Activated CD4-positive, alpha-beta T cell treated with anti-CD3 and anti-CD28 coated beads for 36 hours (primary cell): ENCODE data around the gene CEMIP. TPM values are rescaled to one million over a fixed set of nuclear protein-coding genes. Genes with fewer than 3 reads are reported as not detected.
A peak's percentile ranks its signal among the peaks of the same experiment; 100 is the strongest.

Experiments used
- ATAC-seq: fragments of 200-7000 bp; cut with Tn5 transposase; one replicate; pipeline ENCODE4 v1.10.0; 2021; ENCODE audit warnings: mild to moderate bottlenecking, moderate library complexity
- CTCF ChIA-PET: fragments of 350-600 bp; sonication (Branson Sonifier 250); formaldehyde crosslinking; loops from one replicate; lab custom pipeline; 2021; ENCODE audit warnings: antibody characterized with exemption; lab: Charles Lee
- POLR2A ChIA-PET: fragments of 350-600 bp; sonication (Branson Sonifier 250); formaldehyde crosslinking; loops from one replicate; lab custom pipeline; 2021; ENCODE audit warnings: antibody characterized with exemption, inconsistent platforms; lab: Charles Lee
- DNase-seq: peaks from one replicate; pipeline ENCODE4 v3.0.0-alpha.2; 2020
- H3K27ac Mint-ChIP-seq: one replicate; pipeline ENCODE4 v1.8.0; 2021; ENCODE audit warnings: mixed read lengths
- H3K27me3 Mint-ChIP-seq: one replicate; pipeline ENCODE4 v1.8.0; 2021; ENCODE audit warnings: mixed read lengths
- H3K36me3 Mint-ChIP-seq: one replicate; pipeline ENCODE4 v1.8.0; 2021; ENCODE audit warnings: low read depth, mixed read lengths
- H3K4me1 Mint-ChIP-seq: one replicate; pipeline ENCODE4 v1.8.0; 2021; ENCODE audit warnings: mixed read lengths
- H3K4me3 Mint-ChIP-seq: one replicate; pipeline ENCODE4 v1.8.0; 2021; ENCODE audit warnings: mild to moderate bottlenecking, moderate library complexity, mixed read lengths
- H3K9me3 Mint-ChIP-seq: one replicate; pipeline ENCODE4 v1.8.0; 2021; ENCODE audit warnings: low read depth, mixed read lengths
- intact Hi-C, 2 experiments: fragments of 100-400 bp; cut with DNase I in 1 of 2; cut with micrococcal nuclease in 1 of 2; formaldehyde crosslinking; loops; one replicate each; pipeline versions ENCODE4 v1.14.2 to v1.15.1; 2022 to 2024; cut with DNase I, micrococcal nuclease
- total RNA-seq, 2 experiments: library from RNA; stranded (reverse); gene quantifications; one replicate each; pipeline ENCODE4 v1.2.3, GENCODE V29; 2021

CEMIP gene
- total RNA-seq, 2 experiments from 2014 or later = 0.04 TPM; not detected in 1

DNA sequence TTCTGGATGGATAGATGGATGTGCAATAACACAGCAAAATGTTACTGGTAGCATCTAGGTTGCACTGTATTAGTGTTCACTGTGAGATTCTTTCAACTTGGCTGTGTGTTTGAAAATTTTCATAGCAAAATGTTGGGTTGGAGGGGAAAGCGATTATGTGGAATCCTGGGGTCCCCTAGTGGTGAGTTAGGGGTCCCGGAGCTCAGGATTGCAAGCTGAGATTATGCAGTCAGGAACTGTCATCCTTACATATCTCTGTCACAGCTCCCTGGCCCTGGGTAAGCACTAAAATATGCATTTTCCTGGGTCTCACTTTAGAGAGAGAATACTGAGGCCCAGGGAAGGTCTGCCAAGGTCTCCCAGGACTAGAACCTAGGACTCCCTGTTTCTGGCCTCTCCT lies 77.2 kb downstream of the CEMIP start:
- no peak for ATAC-seq
- intact Hi-C loops = no loop called here
- H3K36me3 Mint-ChIP-seq = no peaks in the 10 kb centered on the region
- CTCF ChIA-PET = no interaction called here
- H3K4me1 Mint-ChIP-seq = peaks cover 18% of the 10 kb centered on the region
- POLR2A ChIA-PET = no interaction called here
- peaks cover 5% of the 10 kb centered on the region for H3K27me3 Mint-ChIP-seq
- DNase-seq = peak; percentile 25
- H3K27ac Mint-ChIP-seq = no peak overlapping the region
- H3K9me3 Mint-ChIP-seq = no peaks in the 10 kb centered on the region
- no peak overlapping the region for H3K4me3 Mint-ChIP-seq

DNA sequence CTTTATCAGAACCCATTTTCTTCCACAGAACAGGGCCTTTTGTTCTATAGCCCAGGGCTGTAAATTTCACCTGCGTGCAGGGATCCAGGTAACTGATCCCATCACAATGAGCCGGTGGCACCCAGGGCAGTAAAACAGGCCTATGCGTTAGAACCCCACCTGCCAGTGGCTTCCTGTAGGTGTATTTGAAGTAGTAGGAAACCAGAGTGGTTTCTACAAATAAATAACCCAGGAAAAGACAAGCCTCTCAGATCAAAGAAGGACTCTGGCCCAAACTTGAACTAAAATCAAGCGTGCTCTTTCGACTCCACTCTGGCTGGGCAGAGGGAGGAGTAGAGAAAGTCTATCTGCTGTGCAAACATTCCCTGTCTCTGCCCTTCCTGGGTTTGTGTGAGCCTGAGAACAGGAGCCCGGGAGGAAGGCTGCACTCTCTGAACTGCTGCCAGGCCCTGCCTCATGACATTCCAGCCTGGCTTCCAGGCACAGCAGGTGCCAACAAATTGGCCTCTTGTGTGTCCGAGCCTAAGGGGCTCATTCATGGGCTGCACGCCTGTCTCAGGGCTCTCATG lies 77.7 kb downstream of the CEMIP start:
- ChIA-PET POLR2A (no interaction called here), CTCF (no interaction called here)
- Mint-ChIP-seq H3K27me3 (no peaks in the 10 kb centered on the region), H3K36me3 (no peaks in the 10 kb centered on the region), H3K4me3 (no peak overlapping the region), H3K27ac (no peak overlapping the region), H3K4me1 (peaks cover 18% of the 10 kb centered on the region), H3K9me3 (no peaks in the 10 kb centered on the region)
- ATAC-seq = no peak
- DNase-seq = no peak
- intact Hi-C loops = no loop called here

DNA sequence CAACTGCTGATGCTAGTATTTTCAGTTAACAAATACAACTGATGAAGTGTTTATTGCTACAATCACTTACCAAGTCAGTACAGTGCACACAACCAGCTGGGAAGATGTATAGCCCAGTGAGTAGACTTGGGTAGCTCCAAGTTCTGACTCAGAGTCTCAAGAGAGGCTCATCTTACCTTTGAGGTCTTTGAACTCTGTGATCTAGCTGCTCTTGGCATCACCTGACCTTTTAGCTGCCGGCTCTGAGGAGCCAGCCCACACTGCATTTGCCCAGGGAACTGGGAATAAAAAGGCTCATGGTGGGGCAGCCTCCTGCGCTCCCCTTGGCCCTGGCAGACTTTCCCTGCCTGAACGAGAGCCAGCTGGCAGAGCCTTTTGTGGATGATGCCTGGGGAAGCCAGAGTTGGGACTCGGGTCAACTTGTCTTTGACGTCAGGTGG lies 82.6 kb downstream of the CEMIP start:
- no peaks in the 10 kb centered on the region for H3K9me3 Mint-ChIP-seq
- ChIA-PET CTCF (no interaction called here), POLR2A (no interaction called here)
- no peaks in the 10 kb centered on the region for H3K36me3 Mint-ChIP-seq
- ATAC-seq = no peak
- no peaks in the 10 kb centered on the region for H3K27me3 Mint-ChIP-seq
- no peak for DNase-seq
- no peak overlapping the region for H3K4me3 Mint-ChIP-seq
- no peak overlapping the region for H3K27ac Mint-ChIP-seq
- intact Hi-C loops = no loop called here
- H3K4me1 Mint-ChIP-seq = peaks cover 8% of the 10 kb centered on the region

DNA sequence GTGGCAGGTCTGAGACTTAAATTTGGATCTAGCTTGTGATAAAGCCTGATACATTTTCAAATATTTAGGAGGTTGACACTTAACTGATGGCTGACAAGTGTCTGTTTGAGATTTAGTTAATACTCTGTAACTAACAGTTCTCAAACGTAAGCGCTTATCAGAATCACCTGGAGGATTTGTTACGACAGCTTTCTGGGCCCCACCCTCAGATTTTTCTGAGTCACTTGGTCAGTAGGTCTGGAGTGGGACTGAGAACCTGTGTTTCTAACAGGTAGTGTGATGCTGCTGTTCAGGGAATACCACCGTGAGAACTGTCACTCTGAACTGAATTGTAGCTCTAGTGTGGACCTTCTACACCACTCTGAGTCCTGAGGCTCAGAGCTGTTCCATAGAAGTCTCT lies 85.5 kb downstream of the CEMIP start:
- no peak overlapping the region for H3K27ac Mint-ChIP-seq
- H3K27me3 Mint-ChIP-seq = no peaks in the 10 kb centered on the region
- no peaks in the 10 kb centered on the region for H3K36me3 Mint-ChIP-seq
- intact Hi-C loops = no loop called here
- DNase-seq (no peak), ATAC-seq (no peak)
- H3K4me3 Mint-ChIP-seq = no peak overlapping the region
- POLR2A ChIA-PET = no interaction called here
- H3K4me1 Mint-ChIP-seq = no peaks in the 10 kb centered on the region
- CTCF ChIA-PET = interaction anchor here (0.6 kb wide), 1 partner anchor 26 kb away, joined by 4 read pairs; no protein-coding TSS in a partner anchor
- H3K9me3 Mint-ChIP-seq = no peaks in the 10 kb centered on the region

DNA sequence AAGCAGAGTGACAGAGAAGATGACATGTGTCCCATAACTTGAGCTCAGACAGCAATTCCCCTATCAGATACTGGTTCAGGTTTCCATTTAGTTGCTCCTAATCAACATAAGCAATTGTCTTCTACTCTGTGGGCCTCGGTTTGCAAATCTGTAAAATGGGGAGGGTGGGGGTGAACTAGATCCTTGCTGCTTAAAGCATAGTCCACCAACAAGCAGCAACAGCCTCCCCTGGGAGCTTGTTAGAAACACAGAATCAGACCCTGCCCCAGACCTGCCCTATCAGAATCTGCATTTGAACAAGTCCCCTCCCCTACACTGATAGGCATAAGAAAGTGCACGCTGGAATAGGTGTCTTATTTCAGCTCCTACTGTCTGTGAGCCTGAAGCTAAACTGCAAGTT lies 87.8 kb downstream of the CEMIP start:
- no peak overlapping the region for H3K27ac Mint-ChIP-seq
- ChIA-PET CTCF (interaction anchor here (0.6 kb wide), 1 partner anchor 262 kb away, joined by 3 read pairs; no protein-coding TSS in a partner anchor), POLR2A (no interaction called here)
- H3K4me3 Mint-ChIP-seq = no peak overlapping the region
- intact Hi-C loops = no loop called here
- H3K36me3 Mint-ChIP-seq = no peaks in the 10 kb centered on the region
- no peaks in the 10 kb centered on the region for H3K4me1 Mint-ChIP-seq
- ATAC-seq = no peak
- no peaks in the 10 kb centered on the region for H3K27me3 Mint-ChIP-seq
- no peaks in the 10 kb centered on the region for H3K9me3 Mint-ChIP-seq
- no peak for DNase-seq

DNA sequence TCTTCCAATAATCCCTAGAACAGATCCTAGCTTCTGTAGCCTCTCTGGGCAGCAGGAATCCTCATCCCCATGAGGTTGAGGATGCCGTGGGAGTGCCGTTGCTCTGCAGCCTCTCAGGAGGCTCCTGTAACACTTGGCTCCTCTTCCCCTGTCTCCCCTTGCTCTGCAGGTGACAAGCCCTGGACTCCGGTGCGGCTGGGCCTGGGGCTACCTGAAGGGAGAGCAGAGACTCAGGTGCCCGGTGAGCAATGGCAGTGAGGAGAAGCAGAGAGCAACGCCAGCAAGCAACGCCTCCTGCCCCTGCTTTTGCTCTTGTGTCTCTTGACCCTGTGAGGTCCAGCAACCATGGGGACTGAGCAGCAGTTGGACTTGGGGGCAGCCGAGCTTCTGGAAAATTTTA lies 91.2 kb downstream of the CEMIP start:
- no peak for DNase-seq
- H3K4me1 Mint-ChIP-seq = no peaks in the 10 kb centered on the region
- H3K36me3 Mint-ChIP-seq = no peaks in the 10 kb centered on the region
- no peak overlapping the region for H3K4me3 Mint-ChIP-seq
- POLR2A ChIA-PET = no interaction called here
- no peak for ATAC-seq
- intact Hi-C loops = no loop called here
- no peak overlapping the region for H3K27ac Mint-ChIP-seq
- CTCF ChIA-PET = no interaction called here
- H3K27me3 Mint-ChIP-seq = no peaks in the 10 kb centered on the region
- H3K9me3 Mint-ChIP-seq = no peaks in the 10 kb centered on the region

DNA sequence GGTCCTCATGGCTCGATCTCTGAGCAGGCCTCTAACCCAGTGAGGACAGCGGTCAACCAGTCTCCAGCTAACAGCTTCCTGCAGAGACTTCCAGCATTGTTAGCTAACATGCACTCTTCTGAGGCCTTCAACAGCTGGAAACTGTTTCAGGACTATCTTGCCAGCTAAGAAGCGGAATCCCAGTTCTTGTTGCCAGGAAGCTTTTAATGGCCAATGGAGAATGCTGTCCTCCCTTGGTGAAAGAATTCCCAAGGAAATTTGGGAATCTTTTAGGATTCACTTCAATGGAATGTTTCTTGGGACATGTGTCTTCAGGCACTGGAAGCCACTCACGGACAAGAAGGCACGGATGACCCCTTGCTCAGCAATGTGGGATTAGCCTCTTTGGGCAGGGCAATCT lies 91.7 kb downstream of the CEMIP start:
- no peak overlapping the region for H3K27ac Mint-ChIP-seq
- no peaks in the 10 kb centered on the region for H3K36me3 Mint-ChIP-seq
- H3K4me3 Mint-ChIP-seq = no peak overlapping the region
- CTCF ChIA-PET = no interaction called here
- no peaks in the 10 kb centered on the region for H3K4me1 Mint-ChIP-seq
- ATAC-seq (no peak), DNase-seq (no peak)
- H3K27me3 Mint-ChIP-seq = no peaks in the 10 kb centered on the region
- POLR2A ChIA-PET = no interaction called here
- H3K9me3 Mint-ChIP-seq = no peaks in the 10 kb centered on the region
- intact Hi-C loops = no loop called here

DNA sequence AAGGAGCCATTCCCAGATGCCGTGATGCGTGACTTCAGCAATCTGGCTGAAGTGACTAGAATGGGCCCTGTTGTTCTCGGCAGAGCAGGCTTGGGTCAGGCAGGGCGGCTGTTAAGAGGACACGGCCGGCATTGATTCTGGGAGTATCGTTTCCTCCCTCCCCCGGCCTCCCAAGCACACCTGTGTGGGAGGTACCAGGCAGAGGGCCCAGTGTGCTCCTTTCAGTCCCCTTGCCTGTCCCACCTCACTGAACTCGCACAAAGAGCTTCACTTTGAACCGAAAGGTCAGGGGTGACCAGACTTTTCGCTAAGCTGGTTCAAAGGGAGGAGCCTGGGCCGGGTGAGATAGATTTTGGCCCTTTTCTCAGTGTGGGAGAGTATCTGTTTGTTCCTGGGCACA lies 92.7 kb downstream of the CEMIP start:
- DNase-seq (no peak), ATAC-seq (no peak)
- intact Hi-C loops = no loop called here
- Mint-ChIP-seq H3K9me3 (no peaks in the 10 kb centered on the region), H3K36me3 (no peaks in the 10 kb centered on the region), H3K27me3 (no peaks in the 10 kb centered on the region), H3K27ac (no peak overlapping the region), H3K4me1 (no peaks in the 10 kb centered on the region), H3K4me3 (no peak overlapping the region)
- CTCF ChIA-PET = no interaction called here
- POLR2A ChIA-PET = no interaction called here

DNA sequence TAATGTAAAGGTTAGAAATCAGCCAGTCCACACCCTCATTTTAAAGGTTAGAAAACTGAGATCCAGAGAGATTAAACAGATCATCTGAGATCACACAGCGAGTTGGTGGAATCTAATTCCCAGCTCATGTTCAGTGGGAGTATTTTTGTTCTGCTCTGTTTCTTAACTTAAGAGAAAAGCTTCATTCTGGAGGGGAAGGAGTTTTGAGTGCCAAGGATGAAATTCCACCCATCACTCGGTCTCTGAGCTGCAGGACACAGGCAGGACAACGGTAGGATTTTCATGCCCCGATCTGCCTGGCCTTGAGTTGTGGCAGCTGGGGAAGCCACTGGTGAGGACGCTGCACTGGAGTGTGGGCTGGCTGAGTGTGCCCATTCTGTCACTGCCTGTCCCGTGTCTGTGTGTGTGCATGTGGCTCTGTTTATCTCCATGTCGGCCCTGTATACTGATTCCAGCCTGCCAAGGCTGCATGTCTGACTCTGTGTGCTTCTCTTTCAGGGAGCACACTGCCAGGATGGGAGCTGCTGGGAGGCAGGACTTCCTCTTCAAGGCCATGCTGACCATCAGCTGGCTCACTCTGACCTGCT lies 94.3 kb downstream of the CEMIP start:
- H3K4me1 Mint-ChIP-seq = no peaks in the 10 kb centered on the region
- intact Hi-C loops = no loop called here
- H3K36me3 Mint-ChIP-seq = no peaks in the 10 kb centered on the region
- H3K27ac Mint-ChIP-seq = no peak overlapping the region
- no peak for DNase-seq
- no peak for ATAC-seq
- no peaks in the 10 kb centered on the region for H3K9me3 Mint-ChIP-seq
- no peak overlapping the region for H3K4me3 Mint-ChIP-seq
- ChIA-PET CTCF (interaction anchor here (0.6 to 0.7 kb wide), 2 partner anchors 61 to 97 kb away, joined by 3 read pairs; no protein-coding TSS in a partner anchor), POLR2A (no interaction called here)
- H3K27me3 Mint-ChIP-seq = no peaks in the 10 kb centered on the region

DNA sequence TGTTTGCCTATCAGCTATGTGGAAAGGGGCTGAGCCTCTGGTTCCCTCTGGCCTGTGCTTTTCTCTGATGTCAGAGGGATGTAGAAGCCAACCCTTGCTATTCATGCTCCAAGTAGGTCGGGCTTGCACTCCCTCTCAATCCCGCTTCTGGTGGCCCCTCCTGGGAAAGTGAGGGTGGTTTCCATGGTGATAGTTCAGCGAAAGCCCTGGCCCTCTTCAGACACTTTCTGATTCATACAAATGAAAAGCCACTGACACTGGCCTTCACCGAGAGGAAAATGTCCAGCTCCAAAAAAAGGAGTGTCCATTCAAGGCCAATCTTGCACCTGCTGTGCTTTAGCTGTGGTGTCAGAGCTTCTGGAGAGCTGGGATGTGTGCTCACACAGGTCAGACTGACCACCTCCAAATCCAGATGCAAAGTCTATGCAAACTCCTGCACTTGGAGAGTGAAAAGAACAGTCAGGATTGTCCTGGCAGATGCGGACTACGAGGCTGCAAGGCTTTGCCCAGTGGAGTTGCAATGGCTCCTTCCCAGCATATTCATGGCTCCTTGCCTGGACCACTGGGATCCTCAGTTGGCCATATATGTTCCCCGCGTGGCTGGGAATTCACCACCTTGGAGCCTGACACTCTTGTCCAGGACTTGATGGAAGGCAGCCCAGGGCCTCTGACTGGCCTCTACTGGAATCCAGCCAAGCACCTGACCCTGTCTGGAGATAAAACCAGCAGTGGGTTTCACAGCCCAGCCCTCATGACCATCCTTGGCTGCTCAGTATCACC lies 96.6 kb downstream of the CEMIP start:
- CTCF ChIA-PET = interaction anchor here (0.7 kb wide), 1 partner anchor 144 kb away, joined by 3 read pairs; no protein-coding TSS in a partner anchor
- DNase-seq (no peak), ATAC-seq (no peak)
- Mint-ChIP-seq H3K4me3 (no peak overlapping the region), H3K9me3 (no peaks in the 10 kb centered on the region), H3K36me3 (no peaks in the 10 kb centered on the region), H3K27ac (no peak overlapping the region), H3K4me1 (no peaks in the 10 kb centered on the region), H3K27me3 (no peaks in the 10 kb centered on the region)
- intact Hi-C loops = no loop called here
- POLR2A ChIA-PET = no interaction called here

DNA sequence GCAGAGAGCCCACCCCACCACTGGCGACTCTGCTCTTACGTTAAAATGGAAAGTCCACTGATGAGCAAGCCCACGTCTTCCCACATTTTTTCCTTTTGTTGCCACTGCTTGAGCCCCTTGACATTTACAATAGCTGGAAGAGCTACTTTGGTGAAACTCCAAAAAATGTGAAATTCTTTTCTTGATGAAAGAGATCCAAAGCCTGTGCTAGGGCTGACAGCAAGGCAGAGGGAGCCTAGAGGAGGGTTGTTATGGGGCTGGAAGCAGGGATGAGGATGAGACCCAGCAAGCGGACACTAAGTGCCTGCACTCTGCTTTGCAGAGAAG lies 97.1 kb downstream of the CEMIP start:
- ChIA-PET POLR2A (no interaction called here), CTCF (interaction anchor here (0.7 kb wide), 1 partner anchor 144 kb away, joined by 3 read pairs; no protein-coding TSS in a partner anchor)
- no peaks in the 10 kb centered on the region for H3K36me3 Mint-ChIP-seq

More for the DNA sequence above, 97.1 kb downstream of the CEMIP start:
- Mint-ChIP-seq H3K4me3 (no peak overlapping the region), H3K4me1 (no peaks in the 10 kb centered on the region), H3K9me3 (no peaks in the 10 kb centered on the region), H3K27me3 (no peaks in the 10 kb centered on the region), H3K27ac (no peak overlapping the region)
- intact Hi-C loops = no loop called here
- ATAC-seq (no peak), DNase-seq (no peak)
